ACHN (cell line): Measurements from ENCODE around the gene OR2A42.
"Not testable (repeated sequence)": the region's sequence is repeated elsewhere in the genome, so short reads cannot be mapped to it uniquely, and the experiment has no call there.

Experiments used
- DNase-seq: peaks from one replicate; pipeline ENCODE4 v3.0.0-alpha.2; 2015
- in situ Hi-C: cut with HindIII; loops from 2 replicates; pipeline ENCODE4 v1.10.0; 2017; ENCODE audit warnings: low sequenced_read_pairs, low pct_ligation_motif_present, low pct_unique_long_range_greater_than_20kb

The OR2A42 gene

DNA sequence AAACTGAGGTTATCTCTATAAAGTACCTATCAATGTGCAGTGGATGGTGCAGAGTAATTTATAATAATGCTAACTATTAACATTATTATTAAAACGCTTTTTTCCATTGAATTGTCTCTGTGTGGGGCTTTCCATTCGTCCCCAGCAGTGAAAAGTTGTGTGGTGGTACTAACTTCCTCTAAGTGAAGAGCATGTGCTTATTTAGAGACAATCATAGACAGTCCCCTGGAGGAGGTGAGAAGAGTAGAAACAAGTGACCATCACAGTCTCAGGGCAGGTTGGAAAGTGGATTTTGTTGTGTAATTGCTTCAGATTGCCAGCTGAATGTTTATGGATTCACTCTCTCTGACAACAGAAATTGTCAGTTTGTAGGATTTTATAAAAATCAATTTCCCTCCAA, 8.4 kb downstream of the OR2A42 start:
- DNase-seq, in situ Hi-C loops: not testable (repeated sequence)

DNA sequence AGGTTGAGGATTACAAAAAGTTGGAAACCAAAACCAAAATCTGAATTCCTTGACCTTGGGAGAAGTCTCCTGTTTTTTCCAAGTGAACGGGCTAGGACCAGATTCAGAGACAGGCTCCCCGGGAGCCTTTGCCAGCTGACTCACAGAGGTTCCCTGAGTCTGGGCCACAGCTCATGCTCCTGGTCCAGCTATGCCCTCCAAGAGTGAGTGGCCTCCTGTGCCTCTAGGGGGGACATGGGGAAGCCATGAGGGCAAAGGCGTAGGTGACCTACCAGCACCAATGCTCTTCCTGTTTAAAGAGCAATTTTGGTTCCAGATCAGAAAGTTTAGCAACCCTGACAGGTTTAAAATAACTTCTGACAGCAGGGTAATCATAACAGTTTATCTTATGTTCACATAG, 10.6 kb downstream of the OR2A42 start:
- in situ Hi-C loops, DNase-seq: not testable (repeated sequence)

DNA sequence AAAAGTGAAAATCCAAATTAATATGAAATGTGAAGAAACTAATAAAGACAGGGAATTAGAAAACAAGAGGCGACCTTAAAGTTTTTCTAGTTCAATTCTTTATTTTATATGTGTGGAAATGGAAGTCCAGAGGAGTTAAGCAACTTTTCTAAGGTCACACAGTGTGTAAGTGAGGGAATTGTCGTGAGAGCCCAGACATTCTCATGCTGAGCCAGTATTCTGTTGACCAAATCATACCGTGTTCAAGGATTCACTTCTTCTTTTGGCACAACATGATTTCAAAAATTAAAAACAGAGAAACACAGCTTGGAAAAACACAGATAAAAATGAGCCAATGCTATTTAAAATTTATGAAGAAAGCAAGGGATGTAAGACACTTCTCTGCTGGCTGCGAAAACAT, 12.5 kb downstream of the OR2A42 start:
- DNase-seq = not testable (repeated sequence)

DNA sequence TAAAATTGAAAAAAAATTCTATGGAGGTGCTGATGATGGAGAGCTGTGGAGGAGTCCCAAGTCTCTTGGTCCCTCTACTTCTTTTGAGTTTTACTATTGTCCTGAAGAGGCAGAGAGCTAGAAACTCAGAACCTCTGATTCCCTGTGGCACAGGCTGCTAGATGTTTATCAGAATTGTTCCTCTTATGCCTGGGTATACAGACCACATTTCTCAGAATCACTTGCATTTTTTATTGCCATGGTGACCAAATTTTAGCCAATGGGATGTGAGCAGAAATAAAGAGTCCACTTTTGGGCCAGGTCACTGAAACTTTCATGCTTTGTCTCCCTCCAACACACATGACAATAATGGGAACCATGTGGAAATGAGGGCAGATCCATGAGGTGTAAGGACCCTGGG, 15.7 kb downstream of the OR2A42 start:
- in situ Hi-C loops, DNase-seq: not testable (repeated sequence)

More for the DNA sequence above, 12.5 kb downstream of the OR2A42 start:
- in situ Hi-C loops = not testable (repeated sequence)

DNA sequence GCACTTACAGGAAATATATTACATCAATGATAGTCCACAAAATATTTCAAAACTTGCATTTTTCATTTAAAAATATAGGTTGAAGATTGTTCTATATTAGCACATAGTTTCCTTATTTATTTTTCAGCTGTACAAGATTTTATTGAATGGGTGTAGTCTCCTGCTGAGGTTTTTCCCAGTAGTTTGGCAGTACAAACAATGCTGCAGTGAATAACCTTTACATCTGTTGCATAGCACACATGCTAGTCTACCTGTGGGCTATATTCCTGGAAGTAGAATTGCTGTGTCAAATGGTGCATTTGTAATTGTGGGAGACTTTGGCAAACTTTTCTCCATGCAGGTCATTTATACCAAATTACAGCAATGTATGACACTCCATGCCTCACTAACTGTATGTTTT, 18.9 kb downstream of the OR2A42 start:
- DNase-seq, in situ Hi-C loops: not testable (repeated sequence)

DNA sequence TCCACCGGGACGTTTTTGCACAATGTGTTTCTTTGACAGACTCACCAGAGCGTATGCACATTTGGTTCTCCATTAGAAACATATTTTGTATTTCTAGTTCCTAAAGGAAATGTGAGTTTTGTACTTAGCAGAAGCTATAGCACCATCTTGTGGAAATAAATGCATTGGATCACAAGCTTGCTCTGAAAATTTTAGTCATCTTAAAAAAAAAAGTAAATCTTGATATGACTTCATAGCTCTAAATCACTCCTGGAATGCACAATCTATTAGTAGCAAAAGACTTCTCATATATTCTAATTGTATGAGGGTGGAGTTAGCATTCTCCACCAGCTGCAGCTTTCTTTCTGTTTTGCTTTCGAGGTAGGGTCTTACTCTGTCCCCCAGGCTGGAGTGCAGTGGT, 20.3 kb downstream of the OR2A42 start:
- in situ Hi-C loops, DNase-seq: not testable (repeated sequence)

DNA sequence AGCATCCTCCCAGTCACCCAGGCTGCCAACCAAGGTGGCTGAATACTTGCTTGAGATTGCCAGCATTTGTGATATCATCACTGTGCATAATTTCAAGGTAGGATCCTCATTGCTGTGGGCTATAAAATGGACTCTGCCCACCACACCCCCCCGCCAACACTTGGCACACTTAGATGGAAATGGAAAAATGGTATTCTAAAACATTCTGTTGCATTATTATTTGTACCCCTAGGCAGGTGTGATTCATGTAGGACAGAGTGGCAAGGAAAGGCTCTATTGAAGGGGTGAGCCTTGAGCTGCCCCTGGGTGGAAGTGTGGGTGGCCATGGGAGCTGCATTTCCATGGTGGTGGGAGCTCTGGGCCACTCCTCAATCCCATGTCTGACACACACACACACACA, 20.8 kb downstream of the OR2A42 start:
- in situ Hi-C loops = not testable (repeated sequence)

DNA sequence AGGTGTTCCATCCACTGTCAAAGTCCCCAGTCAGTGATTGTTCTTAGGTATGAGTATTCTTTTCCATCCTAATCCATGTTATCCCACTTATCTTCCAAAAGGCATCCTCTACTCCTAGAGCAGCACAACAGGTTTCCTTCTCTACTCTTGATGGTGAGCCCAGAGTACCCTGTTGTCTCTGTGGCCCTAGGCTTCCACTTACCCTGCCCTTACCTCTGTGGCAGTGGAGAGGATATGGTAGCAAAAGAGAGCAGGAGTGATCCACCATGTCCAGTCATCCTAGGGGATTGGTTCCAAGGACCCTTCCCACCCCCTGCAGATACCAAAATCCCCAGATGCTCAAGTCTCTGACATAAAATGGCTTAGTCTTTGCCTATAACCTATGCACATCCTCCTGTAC, 22.2 kb downstream of the OR2A42 start:
- DNase-seq, in situ Hi-C loops: not testable (repeated sequence)

More for the DNA sequence above, 20.8 kb downstream of the OR2A42 start:
- not testable (repeated sequence) for DNase-seq

DNA sequence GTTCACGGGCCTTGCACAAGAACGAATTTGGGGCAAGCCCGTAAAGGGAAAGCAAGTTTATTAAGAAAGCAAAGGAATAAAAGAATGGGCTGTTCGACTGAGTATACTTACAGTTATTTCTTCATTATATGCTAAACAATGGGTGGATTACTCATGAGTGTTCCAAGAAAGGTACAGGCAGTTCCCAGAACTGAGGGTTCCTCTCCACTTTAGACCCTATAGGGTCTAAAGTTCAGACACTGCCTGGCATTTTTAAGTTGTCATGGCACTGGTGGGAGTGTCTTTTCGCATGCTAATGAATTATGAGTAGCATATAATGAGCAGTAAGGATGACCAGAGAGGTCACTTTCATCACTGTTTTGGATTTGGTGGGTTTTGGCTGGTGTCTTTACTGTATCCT, 34.1 kb downstream of the OR2A42 start:
- in situ Hi-C loops, DNase-seq: not testable (repeated sequence)

DNA sequence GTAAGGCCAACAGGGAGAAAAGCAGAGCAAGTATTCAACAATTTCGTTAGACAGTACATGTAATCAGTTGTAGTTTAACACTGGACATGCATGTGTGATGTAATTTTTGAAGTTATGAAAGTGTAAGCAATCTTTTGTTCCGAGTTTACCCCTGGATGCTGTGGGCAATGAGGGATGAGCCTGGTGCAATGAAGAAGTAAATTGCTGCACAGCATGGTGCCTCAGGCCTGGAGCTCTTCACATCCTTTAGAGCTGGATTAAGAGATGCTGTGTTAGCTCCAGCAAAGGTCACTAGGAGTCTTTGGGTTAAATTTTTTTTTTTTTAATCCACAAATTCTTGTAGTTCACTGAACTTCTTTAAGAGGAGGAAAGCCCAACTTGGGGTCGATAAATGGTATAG, 36.3 kb downstream of the OR2A42 start:
- in situ Hi-C loops, DNase-seq: not testable (repeated sequence)

DNA sequence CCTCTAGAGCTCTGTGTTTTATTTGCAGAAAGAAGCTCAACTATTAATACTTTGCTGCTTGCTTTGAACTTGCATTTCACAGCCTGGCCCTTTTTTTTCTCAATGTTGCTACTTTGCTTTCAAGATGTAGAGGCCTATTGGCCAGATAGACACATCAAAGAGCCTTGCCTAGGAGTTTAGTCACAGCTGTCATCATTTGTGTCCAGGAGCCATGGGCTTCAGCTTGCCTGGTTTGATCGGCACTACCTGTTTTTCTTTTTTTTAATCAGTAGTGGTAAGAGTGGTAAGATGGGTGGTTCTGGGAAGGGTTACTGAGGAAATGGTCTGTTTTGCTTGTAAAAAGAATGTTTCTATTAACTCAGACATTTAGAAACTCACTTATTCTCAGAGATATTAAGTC, 37.4 kb downstream of the OR2A42 start:
- in situ Hi-C loops, DNase-seq: not testable (repeated sequence)

DNA sequence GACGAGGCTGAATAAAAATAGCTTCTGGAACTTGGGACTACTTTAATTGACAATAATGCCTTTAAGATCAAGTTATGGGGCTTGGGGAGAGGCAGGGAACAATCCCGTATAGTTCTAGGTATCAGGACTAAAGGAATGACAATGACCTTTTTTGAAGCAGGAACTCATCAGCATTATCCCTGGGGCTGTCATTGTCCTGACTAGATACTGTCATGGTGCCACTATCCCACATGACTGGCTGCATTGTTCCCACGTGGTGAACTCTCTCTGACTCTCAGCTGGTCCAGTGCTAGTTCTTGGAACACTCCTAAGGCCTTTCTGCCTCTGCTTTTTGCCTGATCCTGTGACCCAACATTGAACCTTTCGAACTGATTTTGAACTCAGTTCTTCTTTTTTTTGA, 40.5 kb downstream of the OR2A42 start:
- in situ Hi-C loops = not testable (repeated sequence)

DNA sequence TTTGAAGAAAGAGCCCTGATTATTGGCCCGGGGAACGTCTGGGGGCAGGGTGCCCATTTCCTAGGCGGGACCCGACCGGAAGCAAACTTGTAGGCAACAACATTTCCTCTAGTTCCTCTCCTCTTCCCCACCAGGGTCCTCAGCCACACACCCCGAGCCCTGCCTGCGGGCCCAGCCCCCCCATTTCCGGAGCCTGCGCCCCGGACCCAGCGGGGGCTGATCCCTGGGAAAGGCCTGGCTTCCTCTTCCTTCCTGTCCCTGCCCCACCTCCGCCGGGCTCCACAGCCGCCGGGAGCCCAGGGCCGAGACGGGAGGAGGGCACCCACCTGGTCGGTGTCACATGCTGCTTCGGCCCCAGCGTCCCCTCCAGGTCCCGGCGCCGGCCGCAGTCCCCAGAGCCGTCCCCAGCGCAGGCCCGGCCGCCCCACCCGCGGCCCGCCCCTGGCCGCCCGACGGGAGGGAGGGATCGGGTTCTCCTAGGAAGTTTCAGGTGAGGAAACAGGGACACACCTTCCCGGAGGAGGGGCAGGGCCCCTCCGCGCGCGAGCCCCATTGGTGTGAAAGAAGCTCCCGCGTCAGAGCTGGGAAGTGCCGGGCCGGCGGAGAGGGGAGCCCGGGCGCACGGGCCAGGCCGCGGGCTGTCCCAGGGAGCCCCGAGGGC, 44.1 kb downstream of the OR2A42 start, which contains the start of gene ARHGEF35:
ARHGEF35 (minus strand) TSS at position 622 of the 661 bp plus-strand sequence. CDS start 7,450 bp downstream, outside the sequence.
- DNase-seq, in situ Hi-C loops: not testable (repeated sequence)

More for the DNA sequence above, 40.5 kb downstream of the OR2A42 start:
- DNase-seq = not testable (repeated sequence)

DNA sequence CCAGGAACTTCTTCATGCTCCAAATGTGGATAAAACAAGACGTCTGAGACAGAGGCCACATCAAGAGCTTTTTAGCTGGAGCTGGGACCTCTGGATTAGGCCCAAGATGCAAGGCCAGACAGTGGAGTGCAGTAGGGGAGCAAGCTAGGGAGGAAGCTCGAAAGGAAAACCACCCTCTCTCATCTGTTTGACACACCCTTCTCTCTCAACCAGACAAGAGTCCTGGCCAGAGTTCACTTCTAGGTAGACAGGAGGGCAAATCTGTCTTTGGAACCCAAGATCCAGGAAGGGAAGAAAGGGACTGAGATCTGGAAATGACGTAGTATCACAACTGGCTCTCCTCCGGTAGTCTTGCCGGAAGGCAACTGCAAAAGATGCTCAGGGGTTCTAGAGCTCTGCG, 45.0 kb downstream of the OR2A42 start:
- DNase-seq, in situ Hi-C loops: not testable (repeated sequence)

DNA sequence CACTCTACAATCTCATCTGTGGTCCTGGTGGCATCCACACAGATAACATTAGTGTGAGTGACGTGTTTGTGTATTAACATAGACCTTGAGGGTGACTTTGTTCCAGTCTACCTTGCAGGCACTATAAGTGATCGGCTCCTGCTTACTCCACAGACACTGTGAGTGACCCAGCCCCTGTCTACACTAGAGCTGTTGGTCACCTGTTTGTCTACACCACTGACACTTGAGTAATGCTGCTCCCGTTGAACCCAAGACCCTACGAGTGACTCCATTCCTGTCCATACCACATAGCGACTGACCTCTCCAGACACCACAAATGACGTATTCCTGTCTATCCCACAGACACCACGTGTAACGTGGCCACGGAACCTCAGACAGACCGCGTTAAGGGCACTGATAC, 45.6 kb downstream of the OR2A42 start:
- DNase-seq, in situ Hi-C loops: not testable (repeated sequence)

DNA sequence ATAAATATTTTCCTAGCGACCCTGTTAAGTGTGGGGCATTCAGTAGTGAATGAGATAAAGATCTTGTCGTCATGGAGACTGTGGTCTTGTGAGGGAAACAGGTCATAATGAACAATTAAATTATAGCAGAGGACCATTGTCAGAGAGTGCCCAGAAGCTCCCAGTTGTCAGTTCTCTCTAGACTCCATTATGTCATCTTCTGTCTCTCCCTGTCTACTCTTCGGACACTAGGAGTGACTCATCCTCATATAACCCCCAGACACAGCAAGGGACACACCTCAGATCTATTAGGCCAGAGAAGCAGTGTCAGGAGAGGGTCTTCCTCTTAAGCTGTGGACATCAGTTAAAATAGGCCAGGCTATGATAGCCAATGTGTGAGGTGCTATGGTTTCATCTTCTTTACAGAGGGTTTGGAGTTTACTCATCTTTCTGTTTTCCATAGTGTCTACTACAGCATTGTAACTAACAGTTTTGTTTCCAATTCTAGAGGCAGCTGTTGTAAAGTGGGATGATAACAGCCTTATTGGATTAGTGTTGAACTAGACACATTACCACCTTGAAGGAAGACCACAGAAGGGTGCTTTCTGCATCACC, 50.7 kb downstream of the OR2A42 start:
- in situ Hi-C loops, DNase-seq: not testable (repeated sequence)

DNA sequence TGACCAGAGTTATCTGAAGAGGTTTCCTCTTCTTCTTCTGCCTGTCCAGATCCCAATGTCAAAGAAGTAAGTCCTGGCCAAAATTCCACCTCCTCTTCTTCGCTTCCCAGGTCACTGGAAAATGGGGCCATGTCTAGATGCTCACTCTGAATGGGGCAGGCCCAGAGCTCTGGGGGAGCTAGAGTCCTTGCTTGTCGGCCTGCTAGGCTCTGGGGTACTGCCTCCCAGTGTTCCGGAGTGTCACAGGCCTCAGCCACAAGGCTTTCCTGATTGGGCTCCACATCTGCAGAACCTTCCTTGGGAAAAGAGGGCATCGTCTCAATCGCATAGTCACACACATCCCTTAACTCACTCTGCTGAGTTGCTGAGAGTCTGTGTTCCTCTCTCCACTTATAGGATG, 51.6 kb downstream of the OR2A42 start:
- DNase-seq, in situ Hi-C loops: not testable (repeated sequence)

DNA sequence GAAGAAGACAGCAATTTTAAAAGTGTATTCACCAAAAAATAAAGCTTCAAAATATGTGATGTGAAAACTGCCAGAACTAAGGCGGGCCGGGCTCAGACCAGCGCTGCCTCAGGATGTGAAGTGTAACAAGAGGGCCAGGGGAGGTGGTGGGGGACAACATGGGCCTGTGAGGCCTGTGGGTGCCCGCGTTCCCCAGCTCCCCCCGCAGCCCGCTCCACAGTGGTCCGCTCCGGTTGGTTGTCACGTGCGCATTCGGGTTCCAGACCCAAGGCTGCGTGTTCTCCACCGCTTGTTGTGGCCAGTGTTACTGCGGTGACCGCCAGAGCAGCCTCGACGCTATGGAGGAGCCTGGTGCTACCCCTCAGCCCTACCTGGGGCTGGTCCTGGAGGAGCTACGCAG, 56.2 kb downstream of the OR2A42 start, which contains the start of gene CTAGE4:
CTAGE4 (plus strand) TSS at position 301 of the 400 bp plus-strand sequence; CDS start at position 339, 38 bp downstream.
- DNase-seq, in situ Hi-C loops: not testable (repeated sequence)

DNA sequence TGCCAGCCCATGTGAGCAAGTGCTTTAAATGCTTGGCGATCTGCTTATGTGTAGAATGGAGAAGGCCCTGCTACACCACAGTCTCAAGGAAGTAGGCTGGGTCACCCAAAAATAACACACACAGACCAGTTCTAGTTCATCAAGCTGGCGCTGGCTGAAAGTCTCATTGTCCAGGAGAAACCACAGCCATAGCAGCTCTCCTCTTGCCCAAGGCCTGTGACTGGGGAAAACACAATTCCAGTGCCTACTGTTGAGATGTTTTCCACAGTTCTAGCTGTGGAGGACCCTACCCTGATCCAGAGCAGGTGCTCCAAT, 60.3 kb downstream of the OR2A42 start:
- DNase-seq, in situ Hi-C loops: not testable (repeated sequence)
